ENCODE data around the gene DNAJC5.

GRCh38 chr20:63895202-63895951, 451 bp downstream of the DNAJC5 start:
- no peak for TF ChIP-seq CTCF (IDR thresholded peaks at IDR 0.05; ENCODE audit: low read length)
- no peak for TF ChIP-seq EZH2 (IDR thresholded peaks at IDR 0.05; ENCODE audit: borderline replicate concordance, low read length)
